Mucosa of rectum (tissue), 2 donors: ENCODE measurements around the gene GOLGA3.
"Not testable (repeated sequence)": the region's sequence is repeated elsewhere in the genome, so short reads cannot be mapped to it uniquely, and the experiment has no call there.

ENCODE experiments used
- H3K27ac ChIP-seq, 2 donors: one replicate each; pipeline ENCODE4 v1.7.0; 2013; ENCODE audit warnings: inconsistent platforms in 2 of 2, low read depth in 2 of 2, low read length in 2 of 2
- H3K27me3 ChIP-seq, 2 donors: one replicate each; pipeline ENCODE4 v1.7.0; 2013; ENCODE audit warnings: low read length in 2 of 2; ENCODE audit not compliant: control insufficient read depth in 2 of 2, insufficient read depth in 2 of 2
- H3K36me3 ChIP-seq, 2 donors: one replicate each; pipeline ENCODE4 v1.7.0; 2013; ENCODE audit warnings: low read length in 2 of 2; ENCODE audit not compliant: control insufficient read depth in 2 of 2, insufficient read depth in 2 of 2
- H3K4me1 ChIP-seq, 2 donors: one replicate each; pipeline ENCODE4 v1.7.0; 2013; ENCODE audit warnings: low read length in 2 of 2, mild to moderate bottlenecking in 1 of 2; ENCODE audit not compliant: control insufficient read depth in 2 of 2, insufficient read depth in 2 of 2
- H3K4me3 ChIP-seq, 2 donors: one replicate each; pipeline ENCODE4 v1.7.0; 2013; ENCODE audit warnings: low read length in 2 of 2
- H3K9ac ChIP-seq, 2 donors: one replicate each; pipeline ENCODE4 v1.7.0; 2013; ENCODE audit warnings: low read length in 2 of 2, low read depth in 1 of 2, mild to moderate bottlenecking in 1 of 2
- H3K9me3 ChIP-seq, 2 donors: one replicate each; pipeline ENCODE4 v1.7.0; 2013; ENCODE audit warnings: low read length in 2 of 2; ENCODE audit not compliant: control insufficient read depth in 2 of 2
- donor health status: healthy.
- donor health status: Normal muscosa, but diverticular disease.

Gene GOLGA3

GRCh38 chr12:132844681-132845080 lies 16.0 kb upstream of the GOLGA3 start:
- H3K9ac ChIP-seq, H3K9me3 ChIP-seq, H3K27me3 ChIP-seq, H3K27ac ChIP-seq, H3K4me3 ChIP-seq, H3K4me1 ChIP-seq: not testable (repeated sequence)
- peaks cover 58 to 59% of the 10 kb centered on the region in 2 donors for H3K36me3 ChIP-seq

GRCh38 chr12:132842449-132843045 lies 13.9 kb upstream of the GOLGA3 start:
- no peak overlapping the region for H3K4me3 ChIP-seq
- no peak overlapping the region for H3K9ac ChIP-seq
- peaks cover 50% of the 10 kb centered on the region in 2 donors for H3K36me3 ChIP-seq
- H3K4me1 ChIP-seq: peaks cover 4 to 13% of the 10 kb centered on the region in 2 donors
- no peaks in the 10 kb centered on the region for H3K27me3 ChIP-seq
- H3K9me3 ChIP-seq: no peaks in the 10 kb centered on the region
- H3K27ac ChIP-seq: no peak overlapping the region

- Histone ChIP-seq H3K9me3 (no peaks in the 10 kb centered on the region), H3K36me3 (peaks cover 41 to 43% of the 10 kb centered on the region in 2 donors), H3K4me3 (no peak overlapping the region), H3K27me3 (no peaks in the 10 kb centered on the region), H3K9ac (no peak overlapping the region), H3K27ac (no peak overlapping the region), H3K4me1 (peaks cover 4 to 13% of the 10 kb centered on the region in 2 donors)
Measured at GRCh38 chr12:132841151-132841550, 12.5 kb upstream of the GOLGA3 start.

- no peak overlapping the region for H3K9ac ChIP-seq
- no peak overlapping the region for H3K4me3 ChIP-seq
- peaks cover 4 to 13% of the 10 kb centered on the region in 2 donors for H3K4me1 ChIP-seq
- peaks cover 36 to 38% of the 10 kb centered on the region in 2 donors for H3K36me3 ChIP-seq
- no peak overlapping the region for H3K27ac ChIP-seq
- no peaks in the 10 kb centered on the region for H3K9me3 ChIP-seq
- no peaks in the 10 kb centered on the region for H3K27me3 ChIP-seq
Measured at GRCh38 chr12:132840536-132840935, 11.9 kb upstream of the GOLGA3 start.

GRCh38 chr12:132839558-132840235 lies 11.0 kb upstream of the GOLGA3 start:
- peaks cover 36 to 41% of the 10 kb centered on the region in 2 donors for H3K36me3 ChIP-seq
- H3K4me1 ChIP-seq: peaks cover 4 to 13% of the 10 kb centered on the region in 2 donors
- H3K9ac ChIP-seq: no peak overlapping the region
- H3K9me3 ChIP-seq: no peaks in the 10 kb centered on the region
- H3K4me3 ChIP-seq: no peak overlapping the region
- H3K27ac ChIP-seq: no peak overlapping the region
- no peaks in the 10 kb centered on the region for H3K27me3 ChIP-seq

GRCh38 chr12:132838410-132839080 lies 9.9 kb upstream of the GOLGA3 start:
- Histone ChIP-seq H3K36me3 (peaks cover 32 to 39% of the 10 kb centered on the region in 2 donors), H3K9me3 (no peaks in the 10 kb centered on the region), H3K4me3 (no peak overlapping the region), H3K9ac (peak overlapping the region in 1 of 2 donors; percentile 41), H3K4me1 (peaks cover 4 to 13% of the 10 kb centered on the region in 2 donors), H3K27ac (peak overlapping the region; percentile 74), H3K27me3 (no peaks in the 10 kb centered on the region)

DNA sequence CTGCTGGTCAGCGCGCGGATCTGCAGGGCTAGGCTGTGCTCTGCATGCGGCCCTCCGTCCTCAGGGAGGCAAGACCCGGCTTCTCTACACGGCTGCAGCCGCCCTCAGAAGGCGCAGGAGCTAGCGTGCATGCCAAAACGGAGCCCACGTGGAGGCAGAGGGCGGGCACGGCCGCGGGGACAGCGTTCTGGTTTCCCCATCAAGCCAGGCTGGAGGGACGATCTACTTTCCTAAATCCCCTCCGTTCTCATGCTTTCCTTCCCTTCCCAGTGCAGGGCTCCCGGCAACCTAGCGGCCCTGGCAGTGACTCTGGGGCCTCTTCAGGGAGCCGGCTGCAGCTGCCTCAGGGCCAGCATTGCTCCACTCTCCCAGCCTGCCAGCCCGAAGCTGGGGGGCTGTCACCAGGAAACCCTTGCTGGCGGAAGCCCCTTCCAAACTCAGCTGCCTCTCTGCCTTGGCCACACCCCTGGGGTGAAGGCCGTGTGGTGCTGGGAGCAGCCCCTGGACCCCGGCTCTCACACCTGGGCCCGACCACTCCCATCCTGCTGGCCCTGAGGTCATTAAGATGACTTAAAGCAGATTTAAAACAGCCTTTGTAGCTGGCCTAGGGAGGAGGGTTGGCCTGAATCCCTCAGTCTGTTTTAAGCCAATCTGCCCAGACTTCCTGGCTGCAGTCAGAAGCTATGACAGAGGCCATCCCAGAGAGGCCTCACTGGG lies 9.2 kb upstream of the GOLGA3 start:
- H3K9ac ChIP-seq: peak overlapping the region in 1 of 2 donors; percentile 41
- peaks cover 4 to 13% of the 10 kb centered on the region in 2 donors for H3K4me1 ChIP-seq
- H3K27me3 ChIP-seq: no peaks in the 10 kb centered on the region
- peaks cover 30 to 36% of the 10 kb centered on the region in 2 donors for H3K36me3 ChIP-seq
- H3K27ac ChIP-seq: peak overlapping the region; percentile 74
- H3K4me3 ChIP-seq: no peak overlapping the region
- H3K9me3 ChIP-seq: no peaks in the 10 kb centered on the region

- Histone ChIP-seq H3K4me3 (no peak overlapping the region), H3K27ac (peak overlapping the region; percentile 13 to 52), H3K9ac (no peak overlapping the region), H3K36me3 (peaks cover 21 to 27% of the 10 kb centered on the region in 2 donors), H3K27me3 (no peaks in the 10 kb centered on the region), H3K4me1 (peaks cover 4 to 13% of the 10 kb centered on the region in 2 donors), H3K9me3 (no peaks in the 10 kb centered on the region)
Measured at GRCh38 chr12:132836795-132837331, 8.2 kb upstream of the GOLGA3 start.

DNA sequence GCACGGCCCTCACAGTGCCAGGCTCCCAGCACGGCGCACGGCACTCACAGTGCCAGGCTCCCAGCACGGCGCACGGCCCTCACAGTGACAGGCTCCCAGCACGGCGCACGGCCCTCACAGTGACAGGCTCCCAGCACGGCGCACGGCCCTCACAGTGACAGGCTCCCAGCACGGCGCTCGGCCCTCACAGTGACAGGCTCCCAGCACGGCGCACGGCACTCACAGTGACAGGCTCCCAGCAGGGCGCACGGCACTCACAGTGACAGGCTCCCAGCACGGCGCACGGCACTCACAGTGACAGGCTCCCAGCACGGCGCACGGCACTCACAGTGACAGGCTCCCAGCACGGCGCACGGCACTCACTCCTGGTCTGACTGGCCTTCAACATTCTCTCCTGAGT lies 7.6 kb upstream of the GOLGA3 start:
- peaks cover 17 to 24% of the 10 kb centered on the region in 2 donors for H3K36me3 ChIP-seq
- peak overlapping the region; percentile 13 to 52 for H3K27ac ChIP-seq
- not testable (repeated sequence) for H3K4me3 ChIP-seq

More for the DNA sequence above, 7.6 kb upstream of the GOLGA3 start:
- not testable (repeated sequence) for H3K9me3 ChIP-seq, H3K9ac ChIP-seq, H3K27me3 ChIP-seq
- peaks cover 4 to 13% of the 10 kb centered on the region in 2 donors for H3K4me1 ChIP-seq
